PC-3 (cell line): ENCODE results near the gene LNX2. TPM values are rescaled to one million over a fixed set of nuclear protein-coding genes. Genes with fewer than 3 reads are reported as not detected.

Experiments used
- ATAC-seq: fragments of 200-7000 bp; cut with Tn5 transposase; 2 replicates; pipeline ENCODE4 v1.9.1; 2020; ENCODE audit warnings: mild to moderate bottlenecking, moderate library complexity
- BruUV-seq: library from RNA; stranded (reverse); fragments of 400-500 nt; replicated peaks from 2 replicates; lab custom pipeline; 2021; lab: Mats Ljungman, UMichigan
- CTCF ChIA-PET: fragments of 300-600 bp; sonication (Branson Sonifier 250); formaldehyde crosslinking; loops from one replicate; lab custom pipeline; 2022; ENCODE audit warnings: antibody characterized with exemption; lab: Charles Lee
- POLR2A ChIA-PET: fragments of 300-600 bp; sonication (Branson Sonifier 250); formaldehyde crosslinking; loops from one replicate; lab custom pipeline; 2022; ENCODE audit warnings: antibody characterized with exemption; ENCODE audit not compliant: unreplicated experiment; lab: Charles Lee
- DNase-seq: peaks from one replicate; pipeline ENCODE4 v3.0.0-alpha.2; 2015
- H2AFZ ChIP-seq: fragments of 300-600 bp; sonication (generic); 2 replicates; pipeline ENCODE4 v1.6.0; 2016; ENCODE audit warnings: antibody characterized with exemption, low read length
- H3F3A ChIP-seq: fragments of 300-600 bp; sonication (generic); one replicate; pipeline ENCODE4 v1.6.0; 2017; ENCODE audit warnings: antibody characterized with exemption, low read length, control low read depth, mild to moderate bottlenecking; ENCODE audit not compliant: unreplicated experiment
- H3K27ac ChIP-seq: fragments of 300-600 bp; sonication (generic); 2 replicates; pipeline ENCODE4 v1.5.1; 2016; ENCODE audit warnings: mild to moderate bottlenecking, low read length
- H3K27me3 ChIP-seq: fragments of 300-600 bp; sonication (generic); 2 replicates; pipeline ENCODE4 v1.6.1; 2016; ENCODE audit warnings: low read length, mixed read lengths
- H3K36me3 ChIP-seq: fragments of 300-600 bp; sonication (generic); 2 replicates; pipeline ENCODE4 v1.6.1; 2016; ENCODE audit warnings: low read depth, mixed run types, low read length, mixed read lengths
- H3K4me1 ChIP-seq: fragments of 300-600 bp; sonication (generic); 2 replicates; pipeline ENCODE4 v1.5.1; 2016; ENCODE audit warnings: low read length; ENCODE audit not compliant: insufficient read depth
- H3K4me2 ChIP-seq: fragments of 300-600 bp; sonication (generic); 2 replicates; pipeline ENCODE4 v1.6.0; 2016; ENCODE audit warnings: low read length
- H3K4me3 ChIP-seq: fragments of 300-600 bp; sonication (generic); 2 replicates; pipeline ENCODE4 v1.5.1; 2016; ENCODE audit warnings: mild to moderate bottlenecking, low read length, mixed read lengths
- H3K79me2 ChIP-seq: fragments of 300-600 bp; sonication (generic); 2 replicates; pipeline ENCODE4 v1.6.1; 2017; ENCODE audit warnings: low read length, mixed read lengths
- H3K9ac ChIP-seq: fragments of 300-600 bp; sonication (generic); 2 replicates; pipeline ENCODE4 v1.6.0; 2016; ENCODE audit warnings: mild to moderate bottlenecking, low read length
- H3K9me2 ChIP-seq: fragments of 300-600 bp; sonication (generic); replicated peaks from 2 replicates; pipeline ENCODE4 v1.6.1; 2016; ENCODE audit warnings: mixed run types, low read length, mixed read lengths
- H3K9me3 ChIP-seq: fragments of 300-600 bp; sonication (generic); 2 replicates; pipeline ENCODE4 v1.6.1; 2016; ENCODE audit warnings: low read length, mixed read lengths
- H4K20me1 ChIP-seq: fragments of 300-600 bp; sonication (generic); 2 replicates; pipeline ENCODE4 v1.6.1; 2016; ENCODE audit warnings: low read length, mixed read lengths
- CTCF ChIP-seq: fragments of 300-600 bp; sonication (generic); conservative IDR thresholded peaks from 2 replicates; pipeline ENCODE4 v1.5.1; 2017; ENCODE audit warnings: antibody characterized with exemption, low read depth, mild to moderate bottlenecking, low read length
- EZH2 ChIP-seq: fragments of 300-600 bp; sonication (generic); IDR thresholded peaks from one replicate; pipeline ENCODE4 v1.6.1; 2017; ENCODE audit warnings: antibody characterized with exemption, mild to moderate bottlenecking, low read length; ENCODE audit not compliant: unreplicated experiment
- EZH2phosphoT487 ChIP-seq: fragments of 300-600 bp; sonication (generic); IDR thresholded peaks from 2 replicates; pipeline ENCODE4 v1.6.1; 2018; ENCODE audit warnings: mild to moderate bottlenecking, antibody characterized with exemption, low read length, borderline replicate concordance
- intact Hi-C: fragments of 100-400 bp; cut with micrococcal nuclease; formaldehyde crosslinking; loops from 2 replicates; pipeline ENCODE4 v1.9.0; 2023
- total RNA-seq: library from RNA; depleted of rRNA; stranded (reverse); fragments of >200 nt; gene quantifications from 2 replicates; pipeline ENCODE4 v1.2.3, GENCODE V29; 2014

The LNX2 gene
- total RNA-seq, 1 experiment from 2014 or later, result 6.0 TPM

GRCh38 chr13:27663947-27664346 lies 43.6 kb upstream of the LNX2 start:
- Histone ChIP-seq H3K9me2 (no peaks in the 10 kb centered on the region), H3K27ac (no peak overlapping the region), H3K4me2 (no peak overlapping the region), H3K9ac (no peak overlapping the region), H2AFZ (no peak overlapping the region), H3K27me3 (no peaks in the 10 kb centered on the region), H3K4me3 (no peak overlapping the region), H3K9me3 (no peaks in the 10 kb centered on the region), H3K36me3 (no peaks in the 10 kb centered on the region), H3K4me1 (peaks cover 5% of the 10 kb centered on the region), H4K20me1 (no peaks in the 10 kb centered on the region), H3K79me2 (no peaks in the 10 kb centered on the region), H3F3A (no peaks in the 10 kb centered on the region)
- TF ChIP-seq CTCF, result no peak
- TF ChIP-seq EZH2, result no peak
- TF ChIP-seq EZH2phosphoT487, result no peak
- ChIA-PET CTCF (no interaction called here), POLR2A (no interaction called here)
- BruUV-seq, result no TSS peak
- intact Hi-C loops, result loop anchor here (2.0 to 10.0 kb wide), 2 partner anchors 101 to 119 kb away; no protein-coding TSS in a partner anchor
- ATAC-seq (no peak), DNase-seq (no peak)

DNA sequence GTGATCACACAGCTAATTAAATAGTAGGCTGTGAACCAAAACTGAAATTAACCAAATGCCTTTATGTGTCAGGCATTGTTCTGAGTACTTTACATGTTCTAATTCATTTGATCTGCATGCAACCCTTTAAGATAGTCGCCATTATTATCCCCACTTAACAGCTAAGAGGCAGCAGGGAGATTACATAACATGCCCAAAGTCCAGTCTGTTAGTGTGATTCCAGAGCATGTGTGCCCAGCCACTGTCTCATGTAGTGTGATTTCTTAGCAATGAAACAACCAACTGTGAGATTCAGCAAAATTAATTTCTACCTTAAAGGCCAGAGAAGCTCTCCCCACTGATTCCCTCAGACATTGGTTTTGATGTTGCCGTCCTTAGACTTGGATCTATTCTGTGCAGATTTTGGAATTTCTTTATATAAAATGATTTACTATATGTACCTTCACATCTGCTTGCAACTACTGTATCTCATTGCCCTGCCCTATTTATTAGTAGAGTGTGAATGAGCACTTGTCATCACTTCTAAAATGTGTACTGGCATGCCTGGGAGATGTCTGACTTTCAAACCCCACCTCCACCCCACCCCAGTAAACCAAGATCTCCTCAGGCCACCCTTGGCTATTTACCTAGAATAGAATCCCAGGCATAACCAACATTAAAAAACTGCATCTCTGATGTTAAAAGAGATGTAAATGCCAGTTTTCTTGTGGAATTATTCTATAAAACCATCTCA lies 42.6 kb upstream of the LNX2 start:
- ATAC-seq, result no peak
- POLR2A ChIA-PET, result no interaction called here
- CTCF ChIA-PET, result no interaction called here
- Histone ChIP-seq H3K27me3 (no peaks in the 10 kb centered on the region), H3K27ac (no peak overlapping the region), H3K9me3 (no peaks in the 10 kb centered on the region), H3K79me2 (no peaks in the 10 kb centered on the region), H2AFZ (no peak overlapping the region), H3K36me3 (no peaks in the 10 kb centered on the region), H3K9ac (no peak overlapping the region), H3K4me2 (no peak overlapping the region), H4K20me1 (no peaks in the 10 kb centered on the region), H3F3A (no peaks in the 10 kb centered on the region), H3K4me1 (peaks cover 16% of the 10 kb centered on the region), H3K9me2 (no peaks in the 10 kb centered on the region), H3K4me3 (no peak overlapping the region)
- TF ChIP-seq EZH2, result no peak
- no peak for TF ChIP-seq CTCF
- TF ChIP-seq EZH2phosphoT487, result no peak
- no peak for DNase-seq
- intact Hi-C loops, result loop anchor here (10.0 kb wide), 1 partner anchor 102 kb away; no protein-coding TSS in a partner anchor
- BruUV-seq, result no TSS peak

GRCh38 chr13:27661017-27661416 lies 40.7 kb upstream of the LNX2 start:
- TF ChIP-seq EZH2 (no peak), CTCF (no peak), EZH2phosphoT487 (no peak)
- no peak overlapping the region for H3K4me3 ChIP-seq
- ChIA-PET CTCF (no interaction called here), POLR2A (no interaction called here)
- H2AFZ ChIP-seq, result no peak overlapping the region
- H3K27ac ChIP-seq, result no peak overlapping the region
- intact Hi-C loops, result loop anchor here (10.0 kb wide), 1 partner anchor 104 kb away; no protein-coding TSS in a partner anchor
- peaks cover 28% of the 10 kb centered on the region for H3K4me1 ChIP-seq
- no peaks in the 10 kb centered on the region for H4K20me1 ChIP-seq
- H3K9ac ChIP-seq, result no peak overlapping the region
- no peaks in the 10 kb centered on the region for H3F3A ChIP-seq
- H3K79me2 ChIP-seq, result no peaks in the 10 kb centered on the region
- H3K36me3 ChIP-seq, result no peaks in the 10 kb centered on the region
- no peaks in the 10 kb centered on the region for H3K9me3 ChIP-seq
- no TSS peak for BruUV-seq
- DNase-seq, result no peak
- no peaks in the 10 kb centered on the region for H3K27me3 ChIP-seq
- ATAC-seq, result no peak
- H3K9me2 ChIP-seq, result no peaks in the 10 kb centered on the region
- no peak overlapping the region for H3K4me2 ChIP-seq
